NCI-H226 (cell line): Measurements from ENCODE around the gene PPFIA4.
"Not testable (repeated sequence)": the region's sequence is repeated elsewhere in the genome, so short reads cannot be mapped to it uniquely, and the experiment has no call there.

Experiments used
- DNase-seq: peaks from one replicate; pipeline ENCODE4 v3.0.0-alpha.2; 2015

The PPFIA4 gene

GRCh38 chr1:203017692-203018091 lies 8.6 kb upstream of the PPFIA4 start:
- DNase-seq: no peak

- DNase-seq: not testable (repeated sequence)
Observed at GRCh38 chr1:203022855-203023254, 3.4 kb upstream of the PPFIA4 start.

GRCh38 chr1:203025686-203026030 lies 633 bp upstream of the PPFIA4 start:
- no peak for DNase-seq

GRCh38 chr1:203026666-203027663 lies 674 bp downstream of the PPFIA4 start:
- DNase-seq: no peak

GRCh38 chr1:203028067-203028783 lies 1.9 kb downstream of the PPFIA4 start:
- DNase-seq: no peak

- no peak for DNase-seq
Observed at GRCh38 chr1:203028784-203029553, 2.7 kb downstream of the PPFIA4 start.

GRCh38 chr1:203031467-203031866 lies 5.2 kb downstream of the PPFIA4 start:
- DNase-seq: no peak

- no peak for DNase-seq
Observed at GRCh38 chr1:203033287-203033686, 7.0 kb downstream of the PPFIA4 start.

GRCh38 chr1:203033917-203034316 lies 7.6 kb downstream of the PPFIA4 start:
- DNase-seq: no peak

GRCh38 chr1:203034422-203035110 lies 8.3 kb downstream of the PPFIA4 start:
- no peak for DNase-seq

GRCh38 chr1:203035111-203036000 lies 9.1 kb downstream of the PPFIA4 start:
- DNase-seq: no peak

- peak; percentile 29 for DNase-seq
Observed at GRCh38 chr1:203036135-203036534, 9.8 kb downstream of the PPFIA4 start.

- no peak for DNase-seq
Observed at GRCh38 chr1:203036537-203036936, 10.2 kb downstream of the PPFIA4 start.

- DNase-seq: no peak
Observed at GRCh38 chr1:203037509-203038190, 11.4 kb downstream of the PPFIA4 start.

GRCh38 chr1:203038217-203038741 lies 12.0 kb downstream of the PPFIA4 start:
- peak; percentile 98 for DNase-seq

GRCh38 chr1:203038891-203039608 lies 12.8 kb downstream of the PPFIA4 start:
- peak; percentile 77 for DNase-seq

GRCh38 chr1:203039609-203040512 lies 13.6 kb downstream of the PPFIA4 start:
- DNase-seq: peak; percentile 97

GRCh38 chr1:203040513-203041275 lies 14.4 kb downstream of the PPFIA4 start:
- DNase-seq: peak; percentile 25
